ENCODE measurements around the gene KLK1. TPM values are rescaled to one million over a fixed set of nuclear protein-coding genes. Genes with fewer than 3 reads are reported as not detected.

KLK1 gene
- total RNA-seq, result 1 to 10 TPM; 1.4 to 2.7 TPM

DNA sequence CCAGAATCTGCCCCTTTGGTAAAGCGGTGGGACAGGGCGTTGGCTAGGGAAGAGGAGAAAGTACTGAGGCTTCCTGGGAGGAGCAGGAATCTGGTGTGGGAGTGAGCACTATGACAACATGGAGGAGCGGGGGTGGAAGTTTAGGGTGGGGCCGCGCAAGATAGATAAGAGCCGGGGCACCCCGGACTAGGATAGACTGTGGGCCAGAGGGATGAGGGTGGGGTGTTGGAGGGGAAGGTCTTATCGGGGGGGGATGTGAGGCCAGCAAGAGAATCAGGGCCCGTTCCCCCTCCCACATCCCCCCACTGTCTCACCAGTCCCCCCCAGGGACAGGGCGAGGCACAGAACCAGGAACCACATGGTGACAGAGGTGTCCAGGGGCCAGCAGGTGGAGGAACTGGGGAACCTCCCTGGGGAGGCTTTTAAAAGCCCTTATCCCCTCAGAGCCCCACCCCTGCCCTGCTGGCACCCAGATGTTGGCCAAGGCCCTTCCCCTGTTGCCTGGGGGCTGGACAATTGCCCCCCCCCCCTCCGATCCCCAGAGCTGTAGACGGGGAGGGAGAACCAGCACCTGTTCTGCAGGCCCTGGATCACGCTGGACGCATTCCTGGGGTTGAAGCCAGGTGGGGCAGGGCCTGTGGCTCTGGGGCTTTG, at the start of gene KLK1:
Gene KLK1 (minus strand): TSS at position 399 of the 654 bp plus-strand sequence. CDS start 39 bp downstream, at position 360.
- Mint-ChIP-seq H3K4me3 (no peak within 1 kb of the TSS), H3K4me1 (peaks cover 18% of the 10 kb centered on the region), H3K27ac (no peak within 1 kb of the TSS), H3K27me3 (peaks cover 38% of the 10 kb centered on the region), H3K9me3 (no peaks in the 10 kb centered on the region), H3K36me3 (no peaks in the 10 kb centered on the region)
- POLR2A ChIA-PET, result interaction anchor here (1.1 kb wide), 1 partner anchor 19 kb away, joined by 3 read pairs; no protein-coding TSS in a partner anchor
- no peak for ATAC-seq (ENCODE audit: low read depth)
- DNase-seq, result no peak

- H3K36me3 Mint-ChIP-seq, result no peaks in the 10 kb centered on the region
- DNase-seq, result no peak
- peaks cover 17% of the 10 kb centered on the region for H3K27me3 Mint-ChIP-seq
- no peak within 1 kb of the TSS for H3K27ac Mint-ChIP-seq
- H3K4me3 Mint-ChIP-seq, result no peak within 1 kb of the TSS
- no peaks in the 10 kb centered on the region for H3K4me1 Mint-ChIP-seq
- ATAC-seq (ENCODE audit: low read depth), result no peak
- POLR2A ChIA-PET, result no interaction called here
- H3K9me3 Mint-ChIP-seq, result no peaks in the 10 kb centered on the region
These were observed 49.5 kb upstream of the KLK1 start, which contains the start of gene KLK2 for GRCh38 chr19:50873056-50873455. Gene KLK2 (plus strand): TSS chr19:50873439. CDS start chr19:50873474, 35 bp downstream.

- Mint-ChIP-seq H3K9me3 (no peaks in the 10 kb centered on the region), H3K27ac (no peak overlapping the region), H3K4me3 (peak overlapping the region; percentile 8), H3K27me3 (peaks cover 30% of the 10 kb centered on the region), H3K4me1 (no peaks in the 10 kb centered on the region), H3K36me3 (no peaks in the 10 kb centered on the region)
- no peak for DNase-seq
- ATAC-seq (ENCODE audit: low read depth), result peak; percentile 33
- POLR2A ChIA-PET, result no interaction called here
These were observed 47.0 kb upstream of the KLK1 start for GRCh38 chr19:50870417-50871089.

DNA sequence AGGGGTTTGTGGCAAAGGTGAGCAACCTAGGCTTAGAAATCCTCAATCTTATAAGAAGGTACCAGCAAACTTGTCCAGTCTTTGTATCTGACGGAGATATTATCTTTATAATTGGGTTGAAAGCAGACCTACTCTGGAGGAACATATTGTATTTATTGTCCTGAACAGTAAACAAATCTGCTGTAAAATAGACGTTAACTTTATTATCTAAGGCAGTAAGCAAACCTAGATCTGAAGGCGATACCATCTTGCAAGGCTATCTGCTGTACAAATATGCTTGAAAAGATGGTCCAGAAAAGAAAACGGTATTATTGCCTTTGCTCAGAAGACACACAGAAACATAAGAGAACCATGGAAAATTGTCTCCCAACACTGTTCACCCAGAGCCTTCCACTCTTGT, 45.9 kb upstream of the KLK1 start:
- POLR2A ChIA-PET, result no interaction called here
- Mint-ChIP-seq H3K27me3 (peaks cover 35% of the 10 kb centered on the region), H3K4me3 (no peak overlapping the region), H3K36me3 (no peaks in the 10 kb centered on the region), H3K4me1 (no peaks in the 10 kb centered on the region), H3K9me3 (no peaks in the 10 kb centered on the region), H3K27ac (no peak overlapping the region)
- DNase-seq (no peak), ATAC-seq (ENCODE audit: low read depth) (no peak)

DNA sequence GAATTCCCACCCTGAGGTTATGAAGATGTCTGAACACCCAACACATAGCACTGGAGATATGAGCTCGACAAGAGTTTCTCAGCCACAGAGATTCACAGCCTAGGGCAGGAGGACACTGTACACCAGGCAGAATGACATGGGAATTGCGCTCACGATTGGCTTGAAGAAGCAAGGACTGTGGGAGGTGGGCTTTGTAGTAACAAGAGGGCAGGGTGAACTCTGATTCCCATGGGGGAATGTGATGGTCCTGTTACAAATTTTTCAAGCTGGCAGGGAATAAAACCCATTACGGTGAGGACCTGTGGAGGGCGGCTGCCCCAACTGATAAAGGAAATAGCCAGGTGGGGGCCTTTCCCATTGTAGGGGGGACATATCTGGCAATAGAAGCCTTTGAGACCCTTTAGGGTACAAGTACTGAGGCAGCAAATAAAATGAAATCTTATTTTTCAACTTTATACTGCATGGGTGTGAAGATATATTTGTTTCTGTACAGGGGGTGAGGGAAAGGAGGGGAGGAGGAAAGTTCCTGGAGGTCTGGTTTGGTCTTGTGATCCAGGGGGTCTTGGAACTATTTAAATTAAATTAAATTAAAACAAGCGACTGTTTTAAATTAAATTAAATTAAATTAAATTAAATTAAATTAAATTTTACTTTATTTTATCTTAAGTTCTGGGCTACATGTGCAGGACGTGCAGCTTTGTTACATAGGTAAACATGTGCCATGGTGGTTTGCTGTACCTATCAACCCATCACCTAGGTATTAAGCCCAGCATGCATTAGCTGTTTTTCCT, 38.1 kb upstream of the KLK1 start:
- H3K36me3 Mint-ChIP-seq, result no peaks in the 10 kb centered on the region
- H3K4me3 Mint-ChIP-seq, result no peak overlapping the region
- no peak for DNase-seq
- peaks cover 2% of the 10 kb centered on the region for H3K9me3 Mint-ChIP-seq
- H3K27me3 Mint-ChIP-seq, result peaks cover 41% of the 10 kb centered on the region
- ATAC-seq (ENCODE audit: low read depth), result no peak
- H3K27ac Mint-ChIP-seq, result no peak overlapping the region
- H3K4me1 Mint-ChIP-seq, result no peaks in the 10 kb centered on the region
- POLR2A ChIA-PET, result no interaction called here

GRCh38 chr19:50861010-50861409, 37.4 kb upstream of the KLK1 start:
- POLR2A ChIA-PET, result no interaction called here
- no peak overlapping the region for H3K27ac Mint-ChIP-seq
- H3K27me3 Mint-ChIP-seq, result peaks cover 38% of the 10 kb centered on the region
- H3K4me3 Mint-ChIP-seq, result no peak overlapping the region
- no peak for DNase-seq
- ATAC-seq (ENCODE audit: low read depth), result no peak
- no peaks in the 10 kb centered on the region for H3K4me1 Mint-ChIP-seq
- H3K36me3 Mint-ChIP-seq, result no peaks in the 10 kb centered on the region
- peaks cover 2% of the 10 kb centered on the region for H3K9me3 Mint-ChIP-seq

DNA sequence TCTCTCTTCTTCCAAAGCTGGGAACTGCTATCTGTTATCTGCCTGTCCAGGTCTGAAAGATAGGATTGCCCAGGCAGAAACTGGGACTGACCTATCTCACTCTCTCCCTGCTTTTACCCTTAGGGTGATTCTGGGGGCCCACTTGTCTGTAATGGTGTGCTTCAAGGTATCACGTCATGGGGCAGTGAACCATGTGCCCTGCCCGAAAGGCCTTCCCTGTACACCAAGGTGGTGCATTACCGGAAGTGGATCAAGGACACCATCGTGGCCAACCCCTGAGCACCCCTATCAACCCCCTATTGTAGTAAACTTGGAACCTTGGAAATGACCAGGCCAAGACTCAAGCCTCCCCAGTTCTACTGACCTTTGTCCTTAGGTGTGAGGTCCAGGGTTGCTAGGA, 36.3 kb upstream of the KLK1 start:
- Mint-ChIP-seq H3K27me3 (peaks cover 36% of the 10 kb centered on the region), H3K36me3 (no peaks in the 10 kb centered on the region), H3K9me3 (peaks cover 2% of the 10 kb centered on the region), H3K4me3 (no peak overlapping the region), H3K4me1 (no peaks in the 10 kb centered on the region), H3K27ac (no peak overlapping the region)
- POLR2A ChIA-PET, result interaction anchor here (0.5 kb wide), 1 partner anchor 58 kb away, joined by 3 read pairs; no protein-coding TSS in a partner anchor
- ATAC-seq (ENCODE audit: low read depth) (no peak), DNase-seq (no peak)

- ATAC-seq (ENCODE audit: low read depth), result no peak
- POLR2A ChIA-PET, result no interaction called here
- peaks cover 36% of the 10 kb centered on the region for H3K27me3 Mint-ChIP-seq
These were observed 35.3 kb upstream of the KLK1 start for GRCh38 chr19:50858886-50859285.

DNA sequence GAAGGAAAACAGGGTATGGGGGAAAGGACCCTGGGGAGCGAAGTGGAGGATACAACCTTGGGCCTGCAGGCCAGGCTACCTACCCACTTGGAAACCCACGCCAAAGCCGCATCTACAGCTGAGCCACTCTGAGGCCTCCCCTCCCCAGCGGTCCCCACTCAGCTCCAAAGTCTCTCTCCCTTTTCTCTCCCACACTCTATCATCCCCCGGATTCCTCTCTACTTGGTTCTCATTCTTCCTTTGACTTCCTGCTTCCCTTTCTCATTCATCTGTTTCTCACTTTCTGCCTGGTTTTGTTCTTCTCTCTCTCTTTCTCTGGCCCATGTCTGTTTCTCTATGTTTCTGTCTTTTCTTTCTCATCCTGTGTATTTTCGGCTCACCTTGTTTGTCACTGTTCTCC, 33.8 kb upstream of the KLK1 start:
- DNase-seq (no peak), ATAC-seq (ENCODE audit: low read depth) (no peak)
- POLR2A ChIA-PET, result no interaction called here
- Mint-ChIP-seq H3K4me3 (no peak overlapping the region), H3K4me1 (no peaks in the 10 kb centered on the region), H3K9me3 (peaks cover 2% of the 10 kb centered on the region), H3K36me3 (no peaks in the 10 kb centered on the region), H3K27ac (no peak overlapping the region), H3K27me3 (peaks cover 31% of the 10 kb centered on the region)

More at GRCh38 chr19:50858886-50859285, 35.3 kb upstream of the KLK1 start:
- no peak for DNase-seq
- Mint-ChIP-seq H3K4me1 (no peaks in the 10 kb centered on the region), H3K27ac (no peak overlapping the region), H3K4me3 (no peak overlapping the region), H3K36me3 (no peaks in the 10 kb centered on the region), H3K9me3 (peaks cover 2% of the 10 kb centered on the region)

- POLR2A ChIA-PET, result no interaction called here
- Mint-ChIP-seq H3K27ac (no peak within 1 kb of the TSS), H3K9me3 (no peaks in the 10 kb centered on the region), H3K27me3 (peaks cover 27% of the 10 kb centered on the region), H3K4me3 (no peak within 1 kb of the TSS), H3K4me1 (no peaks in the 10 kb centered on the region), H3K36me3 (no peaks in the 10 kb centered on the region)
- DNase-seq (no peak), ATAC-seq (ENCODE audit: low read depth) (no peak)
These were observed 31.2 kb upstream of the KLK1 start, which contains the start of gene KLK3 for GRCh38 chr19:50854636-50855410. Gene KLK3 (plus strand): TSS chr19:50854915. CDS start chr19:50854956, 41 bp downstream.

DNA sequence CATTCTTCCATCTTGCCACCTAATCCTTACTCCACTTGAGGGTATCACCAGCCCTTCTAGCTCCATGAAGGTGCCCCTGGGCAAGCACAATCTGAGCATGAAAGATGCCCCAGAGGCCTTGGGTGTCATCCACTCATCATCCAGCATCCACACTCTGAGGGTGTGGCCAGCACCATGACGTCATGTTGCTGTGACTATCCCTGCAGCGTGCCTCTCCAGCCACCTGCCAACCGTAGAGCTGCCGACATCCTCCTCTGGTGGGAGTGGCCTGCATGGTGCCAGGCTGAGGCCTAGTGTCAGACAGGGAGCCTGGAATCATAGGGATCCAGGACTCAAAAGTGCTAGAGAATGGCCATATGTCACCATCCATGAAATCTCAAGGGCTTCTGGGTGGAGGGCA, 28.0 kb upstream of the KLK1 start:
- Mint-ChIP-seq H3K4me1 (no peaks in the 10 kb centered on the region), H3K4me3 (no peak overlapping the region), H3K36me3 (no peaks in the 10 kb centered on the region), H3K27me3 (peaks cover 15% of the 10 kb centered on the region), H3K27ac (no peak overlapping the region), H3K9me3 (no peaks in the 10 kb centered on the region)
- no peak for DNase-seq
- POLR2A ChIA-PET, result no interaction called here
- ATAC-seq (ENCODE audit: low read depth), result no peak

GRCh38 chr19:50850738-50851137, 27.2 kb upstream of the KLK1 start:
- no peak for ATAC-seq (ENCODE audit: low read depth)
- Mint-ChIP-seq H3K27ac (no peak overlapping the region), H3K4me3 (no peak overlapping the region), H3K27me3 (peaks cover 22% of the 10 kb centered on the region), H3K4me1 (no peaks in the 10 kb centered on the region), H3K36me3 (no peaks in the 10 kb centered on the region), H3K9me3 (no peaks in the 10 kb centered on the region)
- POLR2A ChIA-PET, result no interaction called here
- no peak for DNase-seq

- Mint-ChIP-seq H3K27ac (no peak overlapping the region), H3K27me3 (peaks cover 23% of the 10 kb centered on the region), H3K36me3 (no peaks in the 10 kb centered on the region), H3K4me1 (no peaks in the 10 kb centered on the region), H3K4me3 (no peak overlapping the region), H3K9me3 (no peaks in the 10 kb centered on the region)
- ATAC-seq (ENCODE audit: low read depth), result no peak
- no peak for DNase-seq
- POLR2A ChIA-PET, result no interaction called here
These were observed 20.8 kb upstream of the KLK1 start for GRCh38 chr19:50844296-50844935.
